Neural progenitor cell (in vitro differentiated cells): Measurements from ENCODE around the gene PARN. TPM values are rescaled to one million over a fixed set of nuclear protein-coding genes. Genes with fewer than 3 reads are reported as not detected.

ENCODE experiments used
- DNase-seq: peaks from one replicate; pipeline ENCODE4 v3.0.0-alpha.2; 2016; ENCODE audit warnings: low spot score
- H2AFZ ChIP-seq: fragments of 200-600 bp; sonication (generic); replicated peaks from 2 replicates; pipeline ENCODE4 v1.6.1; 2016; ENCODE audit warnings: antibody characterized with exemption
- H3F3A ChIP-seq: fragments of 200-600 bp; sonication (generic); 2 replicates; pipeline ENCODE4 v1.6.1; 2016; ENCODE audit warnings: antibody characterized with exemption, low read depth
- H3K27ac ChIP-seq: fragments of 200-600 bp; sonication (generic); 2 replicates; pipeline ENCODE4 v1.5.1; 2016; ENCODE audit warnings: mild to moderate bottlenecking
- H3K27me3 ChIP-seq: fragments of 200-600 bp; sonication (generic); 2 replicates; pipeline ENCODE4 v1.6.1; 2016; ENCODE audit warnings: mild to moderate bottlenecking, moderate library complexity
- H3K36me3 ChIP-seq: fragments of 200-600 bp; sonication (generic); 2 replicates; pipeline ENCODE4 v1.5.1; 2016
- H3K4me1 ChIP-seq: fragments of 200-600 bp; sonication (generic); 2 replicates; pipeline ENCODE4 v1.6.1; 2016; ENCODE audit warnings: mixed run types
- H3K4me2 ChIP-seq: fragments of 200-600 bp; sonication (generic); 2 replicates; pipeline ENCODE4 v1.6.1; 2016
- H3K4me3 ChIP-seq: fragments of 200-600 bp; sonication (generic); 2 replicates; pipeline ENCODE4 v1.5.1; 2016
- H3K79me2 ChIP-seq: fragments of 200-600 bp; sonication (generic); 2 replicates; pipeline ENCODE4 v1.6.1; 2016; ENCODE audit warnings: low read depth
- H3K9ac ChIP-seq: fragments of 200-600 bp; sonication (generic); 2 replicates; pipeline ENCODE4 v1.6.1; 2016
- H3K9me3 ChIP-seq: fragments of 200-600 bp; sonication (generic); 2 replicates; pipeline ENCODE4 v1.5.1; 2016; ENCODE audit warnings: low read depth
- H4K20me1 ChIP-seq: fragments of 200-600 bp; sonication (generic); 2 replicates; pipeline ENCODE4 v1.6.1; 2016; ENCODE audit warnings: low read depth
- H3K27ac Mint-ChIP-seq: 3 replicates; pipeline ENCODE4 v1.8.0; 2021; ENCODE audit warnings: mixed read lengths
- H3K27me3 Mint-ChIP-seq: 2 replicates; pipeline ENCODE4 v1.8.0; 2022; ENCODE audit warnings: low read depth, mild to moderate bottlenecking, inconsistent platforms, moderate library complexity, mixed read lengths; ENCODE audit not compliant: insufficient read depth
- H3K36me3 Mint-ChIP-seq: 3 replicates; pipeline ENCODE4 v1.8.0; 2021; ENCODE audit warnings: mixed read lengths
- H3K4me1 Mint-ChIP-seq: 3 replicates; pipeline ENCODE4 v1.8.0; 2021; ENCODE audit warnings: mixed read lengths
- H3K4me3 Mint-ChIP-seq: 3 replicates; pipeline ENCODE4 v1.8.0; 2021; ENCODE audit warnings: mild to moderate bottlenecking, moderate library complexity, mixed read lengths
- H3K9me3 Mint-ChIP-seq: 3 replicates; pipeline ENCODE4 v1.8.0; 2020; ENCODE audit warnings: mixed read lengths
- CTCF ChIP-seq: fragments of 200-600 bp; sonication (generic); IDR thresholded peaks from 2 replicates; pipeline ENCODE4 v1.5.1; 2017; ENCODE audit warnings: antibody characterized with exemption, mild to moderate bottlenecking
- EZH2 ChIP-seq: fragments of 200-600 bp; sonication (generic); IDR thresholded peaks from 2 replicates; pipeline ENCODE4 v1.6.1; 2017; ENCODE audit warnings: antibody characterized with exemption, mild to moderate bottlenecking, moderate library complexity
- EZH2phosphoT487 ChIP-seq: fragments of 200-600 bp; sonication (generic); IDR thresholded peaks from 2 replicates; pipeline ENCODE4 v1.6.1; 2017; ENCODE audit warnings: antibody characterized with exemption
- total RNA-seq: library from RNA; depleted of rRNA; stranded (reverse); fragments of >200 nt; gene quantifications from 2 replicates; pipeline ENCODE4 v1.2.3, GENCODE V29; 2015; ENCODE audit warnings: low replicate concordance

Gene PARN
- total RNA-seq, 1 donor from 2014 or later, result 53.5 TPM

DNA sequence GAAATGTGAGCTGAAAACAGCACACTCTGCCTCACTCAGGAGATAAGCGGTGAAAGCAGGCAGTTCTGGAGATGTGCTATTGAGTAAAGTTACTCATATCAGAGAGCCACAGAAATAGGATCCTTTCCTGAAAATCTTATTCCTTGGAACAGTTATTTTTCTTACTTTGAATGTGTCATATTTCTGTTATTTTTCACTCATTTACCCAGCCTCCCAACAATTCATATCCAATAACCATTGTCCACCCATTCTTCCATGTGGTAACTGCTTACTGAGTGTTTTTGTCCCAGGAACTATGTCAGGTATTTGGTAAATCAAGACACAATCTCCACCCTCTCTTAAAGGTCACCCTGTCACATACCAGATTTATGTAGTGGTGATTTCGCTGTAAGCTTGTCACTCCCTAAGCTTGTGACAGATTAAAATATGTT lies 144.9 kb downstream of the PARN start:
- Mint-ChIP-seq H3K4me3 (no peak overlapping the region), H3K4me1 (peaks cover 29% of the 10 kb centered on the region), H3K27ac (no peak overlapping the region), H3K27me3 (peaks cover 3% of the 10 kb centered on the region), H3K9me3 (peaks cover 2% of the 10 kb centered on the region), H3K36me3 (peaks cover 16% of the 10 kb centered on the region)
- H3K36me3 ChIP-seq, result peaks cover 10% of the 10 kb centered on the region
- H3K9ac ChIP-seq, result no peak overlapping the region
- no peaks in the 10 kb centered on the region for H4K20me1 ChIP-seq
- TF ChIP-seq EZH2phosphoT487 (no peak), EZH2 (no peak), CTCF (no peak)
- H3K79me2 ChIP-seq, result no peaks in the 10 kb centered on the region
- peaks cover 18% of the 10 kb centered on the region for H3K4me1 ChIP-seq
- no peak overlapping the region for H3K4me2 ChIP-seq
- H3K27me3 ChIP-seq, result no peaks in the 10 kb centered on the region
- no peak overlapping the region for H2AFZ ChIP-seq
- no peak for DNase-seq
- H3K9me3 ChIP-seq, result no peaks in the 10 kb centered on the region
- H3K4me3 ChIP-seq, result no peak overlapping the region
- no peak overlapping the region for H3K27ac ChIP-seq
- peaks cover 4% of the 10 kb centered on the region for H3F3A ChIP-seq

DNA sequence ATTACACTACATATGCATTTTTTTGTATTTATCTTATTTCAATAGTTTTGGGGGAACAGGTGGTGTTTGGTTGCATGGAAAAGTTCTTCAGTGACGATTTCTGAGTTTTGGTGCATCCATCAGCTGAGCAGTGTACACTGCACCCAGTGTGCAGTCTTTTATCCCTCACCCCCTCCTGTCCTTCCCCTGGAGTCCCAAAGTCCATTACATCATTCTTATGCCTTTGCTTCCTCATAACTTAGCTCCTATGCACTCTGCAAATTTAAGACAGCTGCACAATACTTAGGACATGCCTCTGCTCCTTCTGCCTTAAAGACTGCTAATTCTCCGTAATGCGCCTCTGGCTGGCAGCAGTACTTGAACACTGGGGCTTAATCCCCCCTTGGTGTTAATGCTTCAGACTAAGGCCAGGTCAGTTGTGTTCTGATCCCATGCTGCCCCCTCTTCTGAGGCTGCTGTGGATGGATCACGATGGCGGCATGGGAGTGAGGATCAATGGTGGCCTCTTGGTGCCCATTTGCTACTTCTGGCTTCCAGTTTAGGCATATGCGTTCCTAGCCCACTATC lies 146.2 kb downstream of the PARN start:
- no peaks in the 10 kb centered on the region for H3K79me2 ChIP-seq
- H2AFZ ChIP-seq, result no peak overlapping the region
- Mint-ChIP-seq H3K9me3 (peaks cover 8% of the 10 kb centered on the region), H3K4me3 (no peak overlapping the region), H3K36me3 (peaks cover 24% of the 10 kb centered on the region), H3K27me3 (peaks cover 3% of the 10 kb centered on the region), H3K4me1 (peaks cover 25% of the 10 kb centered on the region), H3K27ac (no peak overlapping the region)
- H3K36me3 ChIP-seq, result peaks cover 10% of the 10 kb centered on the region
- DNase-seq, result no peak
- TF ChIP-seq EZH2, result no peak
- no peak for TF ChIP-seq CTCF
- no peak for TF ChIP-seq EZH2phosphoT487
- no peaks in the 10 kb centered on the region for H3F3A ChIP-seq
- peaks cover 5% of the 10 kb centered on the region for H3K9me3 ChIP-seq
- H3K4me2 ChIP-seq, result no peak overlapping the region
- H3K4me1 ChIP-seq, result peaks cover 18% of the 10 kb centered on the region
- H3K4me3 ChIP-seq, result no peak overlapping the region
- no peak overlapping the region for H3K9ac ChIP-seq
- H3K27me3 ChIP-seq, result no peaks in the 10 kb centered on the region
- no peaks in the 10 kb centered on the region for H4K20me1 ChIP-seq
- H3K27ac ChIP-seq, result no peak overlapping the region

DNA sequence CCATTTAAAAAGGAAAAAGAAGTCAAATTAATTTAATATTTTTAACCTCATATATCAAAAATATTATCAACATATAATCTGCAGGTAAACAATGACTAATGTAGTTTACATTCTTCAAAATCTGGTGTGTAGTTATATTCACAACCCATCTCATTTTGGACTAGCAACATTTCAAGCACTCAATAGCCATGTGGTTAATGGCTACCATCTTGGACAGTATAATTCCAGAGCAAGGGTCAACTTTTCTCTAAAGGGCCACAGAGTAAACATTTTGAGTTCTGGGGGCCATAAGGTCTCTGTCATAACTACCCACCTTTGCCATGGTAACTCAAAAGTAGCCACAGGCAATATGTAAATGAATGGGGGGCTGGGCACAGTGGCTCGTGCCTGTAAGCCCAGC lies 153.9 kb downstream of the PARN start:
- Histone ChIP-seq H3K4me1 (no peaks in the 10 kb centered on the region), H3K4me2 (no peak overlapping the region), H3K36me3 (peaks cover 6% of the 10 kb centered on the region), H3K27me3 (no peaks in the 10 kb centered on the region), H3K27ac (no peak overlapping the region), H3K9me3 (peaks cover 8% of the 10 kb centered on the region), H3K79me2 (no peaks in the 10 kb centered on the region), H4K20me1 (no peaks in the 10 kb centered on the region), H3F3A (no peaks in the 10 kb centered on the region), H3K4me3 (no peak overlapping the region), H3K9ac (no peak overlapping the region), H2AFZ (no peak overlapping the region)
- no peak for DNase-seq
- Mint-ChIP-seq H3K27ac (no peak overlapping the region), H3K27me3 (peaks cover 3% of the 10 kb centered on the region), H3K36me3 (peaks cover 24% of the 10 kb centered on the region), H3K9me3 (peaks cover 11% of the 10 kb centered on the region), H3K4me3 (no peak overlapping the region), H3K4me1 (no peaks in the 10 kb centered on the region)
- TF ChIP-seq CTCF (no peak), EZH2 (no peak), EZH2phosphoT487 (no peak)
